ENCODE results near the gene DCHS1. TPM values are rescaled to one million over a fixed set of nuclear protein-coding genes. Genes with fewer than 3 reads are reported as not detected.

Gene DCHS1
- total and polyA plus RNA-seq, 4 donors = 0.68 to 8.9 (median 5.8) TPM

- no peak overlapping the region for H3K9ac ChIP-seq (ENCODE audit: low read depth in 1 of 2, low read length in 2 of 2)
- H3K27me3 ChIP-seq (ENCODE audit: control insufficient read depth in 4 of 4, insufficient read depth in 4 of 4, low read length in 3 of 4) = no peaks in the 10 kb centered on the region
- WGBS = 97% methylated on average over 1 of the region's 1 CpG
- peaks cover 0 to 2% (median 0%) of the 10 kb centered on the region in 4 donors for H3K36me3 ChIP-seq (ENCODE audit: control insufficient read depth in 4 of 4, insufficient read depth in 3 of 4, low read depth in 1 of 4, low read length in 3 of 4)
- TF ChIP-seq SP1 (IDR thresholded peaks at IDR 0.05) (no peak), CTCF (IDR thresholded peaks at IDR 0.05; ENCODE audit: low read depth, low read length, missing input control) (no peak), JUND (IDR thresholded peaks at IDR 0.05) (no peak), RAD21 (IDR thresholded peaks at IDR 0.05) (no peak), MAX (IDR thresholded peaks at IDR 0.05) (no peak), HNF4A (conservative IDR thresholded peaks at IDR 0.05) (no peak), RXRA (IDR thresholded peaks at IDR 0.05) (no peak), ATF3 (IDR thresholded peaks at IDR 0.05) (no peak), NR2F2 (IDR thresholded peaks at IDR 0.05) (no peak), EGR1 (IDR thresholded peaks at IDR 0.05; ENCODE audit: low read depth in 2 of 2) (no peak), GABPA (IDR thresholded peaks at IDR 0.05 in 1 of 2, conservative IDR thresholded peaks at IDR 0.05 in 1 of 2) (no peak), YY1 (IDR thresholded peaks at IDR 0.05) (no peak), FOXA2 (IDR thresholded peaks at IDR 0.05) (no peak), REST (IDR thresholded peaks at IDR 0.05) (no peak)
- H3K4me1 ChIP-seq (ENCODE audit: control insufficient read depth in 4 of 4, insufficient read depth in 4 of 4, low read length in 3 of 4) = peaks cover 0 to 3% (median 1%) of the 10 kb centered on the region in 4 donors
- no peak overlapping the region for H3K27ac ChIP-seq (ENCODE audit: low read depth in 1 of 2, low read length in 2 of 2)
- no peak for DNase-seq (ENCODE audit: low spot score)
- H3K9me3 ChIP-seq (ENCODE audit: control insufficient read depth in 4 of 4, low read length in 3 of 4) = peaks cover 0 to 9% (median 3%) of the 10 kb centered on the region in 4 donors
- H3K4me3 ChIP-seq (ENCODE audit: low read depth in 1 of 3, low read length in 3 of 3) = no peak overlapping the region
Measured at GRCh38 chr11:6583584-6583983, 72.0 kb downstream of the DCHS1 start.

- Histone ChIP-seq H3K9me3 (ENCODE audit: control insufficient read depth in 4 of 4, low read length in 3 of 4) (peaks cover 0 to 8% (median 2%) of the 10 kb centered on the region in 4 donors), H3K4me1 (ENCODE audit: control insufficient read depth in 4 of 4, insufficient read depth in 4 of 4, low read length in 3 of 4) (no peaks in the 10 kb centered on the region), H3K27me3 (ENCODE audit: control insufficient read depth in 4 of 4, insufficient read depth in 4 of 4, low read length in 3 of 4) (no peaks in the 10 kb centered on the region), H3K36me3 (ENCODE audit: control insufficient read depth in 4 of 4, insufficient read depth in 3 of 4, low read depth in 1 of 4, low read length in 3 of 4) (no peaks in the 10 kb centered on the region), H3K27ac (ENCODE audit: low read depth in 1 of 2, low read length in 2 of 2) (no peak overlapping the region), H3K9ac (ENCODE audit: low read depth in 1 of 2, low read length in 2 of 2) (no peak overlapping the region), H3K4me3 (ENCODE audit: low read depth in 1 of 3, low read length in 3 of 3) (no peak overlapping the region)
- WGBS = 73% methylated on average over 2 of the region's 2 CpGs
- TF ChIP-seq EGR1 (IDR thresholded peaks at IDR 0.05; ENCODE audit: low read depth in 2 of 2) (no peak), ATF3 (IDR thresholded peaks at IDR 0.05) (no peak), REST (IDR thresholded peaks at IDR 0.05) (no peak), RAD21 (IDR thresholded peaks at IDR 0.05) (no peak), ZBTB33 (IDR thresholded peaks at IDR 0.05) (no peak), HNF4G (IDR thresholded peaks at IDR 0.05) (no peak), GABPA (IDR thresholded peaks at IDR 0.05 in 1 of 2, conservative IDR thresholded peaks at IDR 0.05 in 1 of 2) (no peak), MAX (IDR thresholded peaks at IDR 0.05) (no peak), YY1 (IDR thresholded peaks at IDR 0.05) (no peak), HNF4A (conservative IDR thresholded peaks at IDR 0.05) (no peak), TAF1 (conservative IDR thresholded peaks at IDR 0.05) (no peak), FOXA1 (IDR thresholded peaks at IDR 0.05) (no peak), FOXA2 (IDR thresholded peaks at IDR 0.05) (no peak)
- DNase-seq (ENCODE audit: low spot score) = peak; percentile 20
Measured at GRCh38 chr11:6579681-6580080, 75.9 kb downstream of the DCHS1 start.
